Measurements from ENCODE around the gene POLE3. TPM values are rescaled to one million over a fixed set of nuclear protein-coding genes. Genes with fewer than 3 reads are reported as not detected.

The POLE3 gene
- total and polyA plus RNA-seq, 9 of the 15 experiments (the other 6 are each of a cell fraction or from before 2014, with no cell fraction given) = 52.6 to 179 (median 110) TPM

DNA sequence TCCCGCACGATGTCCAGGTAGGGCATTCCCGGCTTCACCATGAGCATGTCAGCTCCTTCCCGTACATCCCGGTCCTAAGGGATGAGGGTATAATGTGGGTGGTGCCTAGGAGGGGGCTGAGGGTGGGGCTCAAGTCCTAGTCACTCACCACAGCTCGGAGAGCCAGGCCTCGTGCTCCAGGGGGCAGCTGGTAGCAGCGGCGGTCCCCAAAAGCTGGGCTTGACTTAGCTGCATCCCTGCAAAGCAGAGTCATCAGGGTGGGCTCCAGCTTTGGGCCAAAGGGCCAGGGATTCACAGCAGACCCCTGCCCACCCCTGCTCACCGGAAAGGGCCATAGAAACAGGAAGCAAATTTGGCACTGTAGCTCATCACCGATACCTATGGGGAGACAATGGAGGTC, 21.0 kb downstream of the POLE3 start:
- Histone ChIP-seq H3K4me1 (replicated peaks in 1 of 2; ENCODE audit: control insufficient read depth in 2 of 2, insufficient read depth in 2 of 2, low read length in 2 of 2) (peaks cover 1 to 8% of the 10 kb centered on the region in 2 experiments; a peak in 3 of 5 replicates), H3K4me3 (no peak overlapping the region), H3K79me2 (ENCODE audit: control insufficient read depth, insufficient read depth, low read length) (no peaks in the 10 kb centered on the region), H2AFZ (ENCODE audit: low read depth, low read length) (no peak overlapping the region), H3K9me1 (ENCODE audit: control insufficient read depth, insufficient read depth, low read length) (no peaks in the 10 kb centered on the region), H3K36me3 (ENCODE audit: control insufficient read depth, insufficient read depth, low read length) (peaks cover 36% of the 10 kb centered on the region; the same call in 2 of the 3 replicates), H3K27ac (ENCODE audit: extremely low read depth, low read depth, low read length) (no peak overlapping the region), H3K9ac (ENCODE audit: insufficient read depth in 1 of 2, low read depth in 2 of 2, low read length in 2 of 2) (no peak overlapping the region), H3K4me2 (ENCODE audit: insufficient read depth, low read length) (no peak overlapping the region), H4K20me1 (replicated peaks; ENCODE audit: control insufficient read depth, insufficient read depth, low read length) (no peaks in the 10 kb centered on the region), H3K27me3 (ENCODE audit: control insufficient read depth in 2 of 2, insufficient read depth in 2 of 2, low read length in 2 of 2) (no peaks in the 10 kb centered on the region), H3K9me3 (replicated peaks; ENCODE audit: control insufficient read depth, insufficient read depth, low read depth, low read length) (no peaks in the 10 kb centered on the region)
- POLR2A ChIA-PET = interaction anchor here (0.6 to 1.0 kb wide), 2 partner anchors 9 to 94 kb away, joined by 3 read pairs; no protein-coding TSS in a partner anchor
- intact Hi-C loops (cut with micrococcal nuclease) (no loop called here), in situ Hi-C loops (cut with MboI) (no loop called here)
- CTCF ChIA-PET (ENCODE audit: low intra/inter-chr PET ratio) = no interaction called here
- no peak for ATAC-seq
- BruUV-seq (replicated peaks) = no TSS peak
- 87% methylated on average over 8 of the region's 11 CpGs for WGBS (ENCODE audit: insufficient coverage, low coverage, missing lambda C conversion rate)
- TF ChIP-seq ARID4B (CRISPR knock-in tag; IDR thresholded peaks at IDR 0.05) (no peak), KHSRP (IDR thresholded peaks at IDR 0.05) (no peak), HMGXB4 (CRISPR knock-in tag; IDR thresholded peaks at IDR 0.05) (no peak), FOXP4 (CRISPR knock-in tag; IDR thresholded peaks at IDR 0.05; ENCODE audit: borderline replicate concordance) (no peak), MIER1 (IDR thresholded peaks at IDR 0.05; ENCODE audit: low read depth) (no peak), PCBP1 (IDR thresholded peaks at IDR 0.05; ENCODE audit: low read depth, low read length, poor library complexity, severe bottlenecking) (no peak), ZNF124 (CRISPR knock-in tag; IDR thresholded peaks at IDR 0.05) (no peak), ZNF785 (CRISPR knock-in tag; IDR thresholded peaks at IDR 0.05) (no peak), L3MBTL2 (IDR thresholded peaks at IDR 0.05) (no peak), ELK1 (CRISPR knock-in tag; IDR thresholded peaks at IDR 0.05) (no peak)
- no peak for FAIRE-seq
- no peak for DNase-seq (ENCODE audit: extremely low read depth in 1 of 4, low spot score in 3 of 4)
